Midbrain (tissue), 1 donor: ENCODE measurements around the gene MMP25.
A peak's percentile ranks its signal among the peaks of the same experiment; 100 is the strongest.
"Not testable (repeated sequence)": the region's sequence is repeated elsewhere in the genome, so short reads cannot be mapped to it uniquely, and the experiment has no call there.

ENCODE experiments used
- DNase-seq: peaks from one replicate; lab custom pipeline; 2025; lab: John Stamatoyannopoulos, UW

MMP25 gene

GRCh38 chr16:3055734-3056115 is 9.4 kb downstream of the MMP25 start:
- DNase-seq = not testable (repeated sequence)

- DNase-seq = no peak
Measured at GRCh38 chr16:3056336-3057180, 10.2 kb downstream of the MMP25 start.

GRCh38 chr16:3057181-3058138 is 11.1 kb downstream of the MMP25 start:
- DNase-seq = no peak

- peak; percentile 31 for DNase-seq
Measured at GRCh38 chr16:3058139-3059030, 12.0 kb downstream of the MMP25 start.

- peak; percentile 84 for DNase-seq
Measured at GRCh38 chr16:3059041-3059722, 12.8 kb downstream of the MMP25 start.

- no peak for DNase-seq
Measured at GRCh38 chr16:3059723-3060242, 13.4 kb downstream of the MMP25 start.

- no peak for DNase-seq
Measured at GRCh38 chr16:3060339-3061127, 14.2 kb downstream of the MMP25 start.

GRCh38 chr16:3062553-3062952 is 16.2 kb downstream of the MMP25 start:
- DNase-seq = no peak

- no peak for DNase-seq
Measured at GRCh38 chr16:3063625-3064386, 17.4 kb downstream of the MMP25 start.

GRCh38 chr16:3065069-3065741 is 18.8 kb downstream of the MMP25 start, which contains the start of gene IL32:
TSS of gene IL32 (plus strand) at chr16:3065640. CDS start at chr16:3065812, 172 bp downstream.
- no peak for DNase-seq

GRCh38 chr16:3065742-3066439 is 19.5 kb downstream of the MMP25 start:
- DNase-seq = no peak

- DNase-seq = no peak
Measured at GRCh38 chr16:3066440-3066748, 20.0 kb downstream of the MMP25 start.

GRCh38 chr16:3068487-3068886 is 22.1 kb downstream of the MMP25 start:
- no peak for DNase-seq

- DNase-seq = not testable (repeated sequence)
Measured at GRCh38 chr16:3069146-3069545, 22.8 kb downstream of the MMP25 start.

GRCh38 chr16:3070608-3071111 is 24.3 kb downstream of the MMP25 start:
- DNase-seq = no peak

GRCh38 chr16:3071655-3072054 is 25.3 kb downstream of the MMP25 start:
- DNase-seq = no peak

GRCh38 chr16:3072148-3072547 is 25.8 kb downstream of the MMP25 start:
- not testable (repeated sequence) for DNase-seq
